Epidermal melanocyte (primary cell): ENCODE data around the gene CTCF.

Source experiments
- DNase-seq: peaks from one replicate; pipeline ENCODE4 v3.0.0; 2011; ENCODE audit warnings: low spot score; ENCODE audit not compliant: insufficient read length

CTCF gene

DNA sequence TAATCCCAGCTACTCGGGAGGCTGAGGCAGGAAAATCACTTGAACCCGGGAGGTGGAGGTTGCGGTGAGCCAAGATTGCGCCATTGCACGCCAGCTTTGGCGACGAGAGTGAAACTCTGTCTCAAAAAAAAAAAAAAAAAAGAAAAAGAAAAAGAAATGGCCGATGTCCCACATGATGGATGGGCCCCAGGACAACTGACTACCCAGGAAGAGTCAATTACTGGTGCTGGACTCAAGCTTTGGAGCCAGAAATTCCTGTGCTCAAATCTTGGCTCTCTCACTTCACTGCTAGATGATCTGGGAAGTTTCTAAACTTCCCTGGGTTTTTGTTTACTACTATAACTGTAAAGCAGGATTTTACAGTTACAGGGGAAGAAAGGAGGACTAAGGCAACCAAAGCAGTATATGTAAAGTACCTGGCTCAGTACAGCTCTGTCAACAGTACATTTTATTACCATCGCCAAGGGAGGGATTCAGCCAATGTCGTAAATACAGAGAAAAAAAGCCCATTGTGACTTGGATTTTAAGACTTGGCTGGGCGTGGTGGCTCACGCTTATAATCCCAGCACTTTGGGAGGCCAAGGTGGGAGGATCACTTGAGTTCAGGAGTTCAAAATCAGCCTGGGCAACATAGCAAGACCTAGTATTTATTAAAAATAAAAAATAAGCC, 116.2 kb downstream of the CTCF start:
- no peak for DNase-seq

DNA sequence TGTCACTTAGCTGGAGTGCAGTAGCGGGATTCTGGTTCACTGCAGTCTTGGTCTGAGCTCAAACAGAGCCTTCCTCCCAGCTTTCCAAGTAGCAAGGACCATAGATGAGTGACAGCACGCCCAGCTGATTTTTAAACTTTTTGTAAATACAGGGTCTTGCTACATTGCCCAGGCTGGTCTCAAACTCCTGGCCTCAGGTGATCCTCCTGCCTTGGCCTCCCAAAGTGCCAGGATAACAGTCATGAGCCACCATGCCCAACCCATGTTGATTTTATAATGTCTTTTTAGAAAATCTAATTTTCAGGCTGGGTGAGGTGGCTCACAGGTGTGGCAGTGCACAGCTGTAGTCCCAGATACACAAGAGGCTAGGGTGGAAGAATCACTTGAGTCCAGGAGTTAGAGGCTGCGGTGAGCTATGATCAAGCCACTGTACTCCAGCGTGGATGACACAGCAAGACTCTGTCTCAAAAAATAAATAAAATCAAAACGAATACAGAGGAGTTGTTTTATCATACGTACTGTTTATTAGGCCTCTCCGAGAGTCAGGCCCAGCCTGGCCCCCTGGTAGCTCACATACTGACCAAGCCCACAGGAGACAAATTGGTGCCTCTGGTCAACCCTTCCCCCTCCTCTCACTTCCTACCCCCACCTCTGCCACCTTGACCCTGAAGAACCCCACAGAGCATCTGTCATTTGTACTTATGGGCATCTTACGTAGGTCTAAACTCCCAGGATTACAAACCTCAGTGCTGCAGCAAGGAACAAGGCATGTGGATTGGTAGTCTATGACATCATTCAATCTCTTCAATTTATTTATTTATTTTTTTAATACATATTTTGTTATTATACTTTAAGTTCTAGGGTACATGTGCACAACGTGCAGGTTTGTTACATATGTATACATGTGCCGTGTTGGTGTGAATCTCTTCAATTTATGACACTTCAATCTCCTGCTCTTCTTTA, 117.9 kb downstream of the CTCF start:
- no peak for DNase-seq

DNA sequence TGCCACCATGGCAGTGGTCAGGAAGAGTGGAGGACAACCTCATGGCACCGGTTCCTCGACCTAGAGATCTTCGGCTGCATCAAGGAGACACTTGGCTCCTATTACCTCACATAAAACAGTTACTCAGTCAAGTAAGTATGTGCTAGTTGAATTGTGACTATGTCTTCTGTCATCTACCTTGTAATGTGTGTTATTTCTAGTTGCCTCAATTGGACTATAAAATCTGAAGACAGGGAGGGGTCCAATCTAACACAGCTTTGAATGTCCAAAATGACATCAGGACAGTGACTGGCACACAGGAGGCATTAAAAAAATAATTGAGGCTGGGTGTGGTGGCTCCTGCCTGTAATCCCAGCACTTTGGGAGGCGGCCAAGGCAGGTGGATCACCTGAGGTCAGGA, 121.4 kb downstream of the CTCF start:
- no peak for DNase-seq

DNA sequence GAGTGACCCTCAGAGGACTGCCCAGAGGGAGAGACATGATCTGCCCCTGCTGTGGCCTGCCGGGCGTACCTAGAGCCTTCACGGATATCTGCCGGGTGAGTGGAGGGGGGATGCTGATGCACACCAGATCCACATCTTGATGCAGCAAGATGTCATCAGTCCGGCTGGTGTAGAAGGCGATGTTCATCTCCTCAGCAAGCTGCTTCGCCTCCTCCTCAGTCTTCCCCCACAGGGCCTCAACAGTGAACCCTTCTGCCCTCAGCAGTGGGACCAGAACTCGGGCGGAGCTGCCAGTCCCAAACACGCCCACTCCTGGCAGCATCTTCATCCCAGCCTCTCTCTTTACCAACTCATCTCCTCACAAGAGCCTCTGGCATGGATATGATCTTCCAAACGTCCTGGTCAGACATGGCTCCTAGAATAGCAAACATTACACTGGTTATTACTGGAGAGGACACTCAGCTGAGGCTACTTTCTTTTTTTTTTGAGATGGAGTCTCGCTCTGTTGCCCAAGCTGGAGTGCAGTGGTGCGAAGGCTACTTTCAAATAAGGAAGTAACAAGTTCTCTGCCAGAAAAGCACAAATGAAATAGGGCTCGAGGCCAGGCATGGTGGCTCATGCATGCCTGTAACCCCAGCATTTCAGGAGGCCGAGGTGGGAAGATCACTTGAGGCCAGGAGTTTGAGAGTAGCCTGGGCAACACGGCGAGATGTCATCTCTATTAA, 123.2 kb downstream of the CTCF start:
- no peak for DNase-seq
